Measurements from ENCODE around the gene SENP3. TPM values are rescaled to one million over a fixed set of nuclear protein-coding genes. Genes with fewer than 3 reads are reported as not detected.

The SENP3 gene
- total and polyA plus RNA-seq, 11 donors = 26.4 to 65.5 (median 29.1) TPM

DNA sequence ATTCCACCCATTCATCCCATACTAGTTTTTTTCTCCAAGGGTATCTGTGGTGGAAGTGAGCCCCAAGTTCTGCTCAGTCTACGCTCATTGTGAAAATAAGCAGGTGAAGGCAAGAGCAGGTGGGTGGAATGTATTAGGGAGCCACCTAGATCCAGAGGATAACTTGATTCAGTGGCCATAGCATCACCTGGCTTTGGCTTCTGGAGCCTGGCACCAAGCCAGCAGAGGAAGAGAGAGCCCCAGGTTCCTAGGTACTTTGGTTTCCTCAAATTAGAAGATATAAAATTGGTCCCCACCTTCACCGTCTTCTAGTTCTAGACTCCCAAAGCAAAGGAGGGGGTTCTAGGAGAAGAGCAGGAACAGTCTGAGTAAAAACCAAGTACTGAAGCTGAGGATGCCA is 48.9 kb downstream of the SENP3 start:
- no peak for DNase-seq
- intact Hi-C loops (cut with DNase I) = no loop called here
- Histone ChIP-seq H3K9me3 (no peaks in the 10 kb centered on the region), H3K4me1 (peaks cover 4 to 59% (median 36%) of the 10 kb centered on the region in 12 donors), H3K4me3 (no peak overlapping the region), H3K27ac (peak overlapping the region in 1 of 12 donors; percentile 15), H3K36me3 (peaks cover 0 to 29% (median 12%) of the 10 kb centered on the region in 9 donors), H3K27me3 (no peaks in the 10 kb centered on the region)
- no peak for ATAC-seq
- 96 to 98% (median 97%) methylated on average over 2 of the region's 2 CpGs for WGBS, 4 donors
- TF ChIP-seq POLR2A (IDR thresholded peaks at IDR 0.05) = no peak
- TF ChIP-seq, protein P1, sequence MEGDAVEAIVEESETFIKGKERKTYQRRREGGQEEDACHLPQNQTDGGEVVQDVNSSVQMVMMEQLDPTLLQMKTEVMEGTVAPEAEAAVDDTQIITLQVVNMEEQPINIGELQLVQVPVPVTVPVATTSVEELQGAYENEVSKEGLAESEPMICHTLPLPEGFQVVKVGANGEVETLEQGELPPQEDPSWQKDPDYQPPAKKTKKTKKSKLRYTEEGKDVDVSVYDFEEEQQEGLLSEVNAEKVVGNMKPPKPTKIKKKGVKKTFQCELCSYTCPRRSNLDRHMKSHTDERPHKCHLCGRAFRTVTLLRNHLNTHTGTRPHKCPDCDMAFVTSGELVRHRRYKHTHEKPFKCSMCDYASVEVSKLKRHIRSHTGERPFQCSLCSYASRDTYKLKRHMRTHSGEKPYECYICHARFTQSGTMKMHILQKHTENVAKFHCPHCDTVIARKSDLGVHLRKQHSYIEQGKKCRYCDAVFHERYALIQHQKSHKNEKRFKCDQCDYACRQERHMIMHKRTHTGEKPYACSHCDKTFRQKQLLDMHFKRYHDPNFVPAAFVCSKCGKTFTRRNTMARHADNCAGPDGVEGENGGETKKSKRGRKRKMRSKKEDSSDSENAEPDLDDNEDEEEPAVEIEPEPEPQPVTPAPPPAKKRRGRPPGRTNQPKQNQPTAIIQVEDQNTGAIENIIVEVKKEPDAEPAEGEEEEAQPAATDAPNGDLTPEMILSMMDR (IDR thresholded peaks at IDR 0.05) = no peak

DNA sequence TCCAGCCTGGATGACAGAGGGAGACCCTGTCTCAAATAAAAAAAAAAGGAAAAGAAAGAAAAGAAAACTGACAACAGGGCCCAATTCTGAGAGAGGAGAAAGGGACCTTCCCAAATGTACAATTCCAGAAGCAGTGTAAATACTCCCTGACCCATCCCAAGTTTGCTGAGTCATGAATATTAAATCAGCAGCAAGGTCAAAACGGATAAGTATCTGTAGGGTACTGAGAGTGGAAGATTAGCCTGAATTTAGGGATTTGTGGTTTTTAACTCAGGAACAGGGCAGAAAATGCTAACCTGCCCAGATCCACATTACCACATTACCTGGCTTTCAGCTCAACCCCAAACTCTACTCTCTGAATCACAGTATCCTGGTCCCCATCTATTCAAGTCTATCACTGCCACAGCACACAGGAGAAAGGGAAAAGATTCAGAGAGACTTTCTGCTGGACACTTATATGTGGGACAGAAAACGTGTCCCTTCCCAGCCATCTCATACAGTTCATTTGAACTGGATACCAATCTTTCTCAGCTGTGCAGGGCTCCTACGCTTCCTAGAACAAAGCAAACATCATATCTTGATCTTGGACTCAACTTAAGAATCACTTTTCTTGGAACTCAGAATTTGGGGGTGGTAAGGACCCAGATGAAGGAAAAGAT is 50.0 kb downstream of the SENP3 start:
- H3K36me3 ChIP-seq = peaks cover 0 to 24% (median 9%) of the 10 kb centered on the region in 9 donors
- peaks cover 4 to 54% (median 33%) of the 10 kb centered on the region in 12 donors for H3K4me1 ChIP-seq
- H3K27me3 ChIP-seq = no peaks in the 10 kb centered on the region
- DNase-seq = no peak
- no peak for ATAC-seq
- H3K27ac ChIP-seq = peak overlapping the region in 4 of 12 donors; percentile 4 to 40 (median 20)
- TF ChIP-seq, protein P1 (IDR thresholded peaks at IDR 0.05) = no peak
- no peak for TF ChIP-seq POLR2A (IDR thresholded peaks at IDR 0.05)
- H3K4me3 ChIP-seq = peak overlapping the region in 1 of 12 donors; percentile 1
- WGBS, 4 donors = 48 to 58% (median 51%) methylated on average over 3 of the region's 3 CpGs
- intact Hi-C loops (cut with DNase I) = no loop called here
- H3K9me3 ChIP-seq = no peaks in the 10 kb centered on the region

- TF ChIP-seq POLR2A (IDR thresholded peaks at IDR 0.05) = no peak
- TF ChIP-seq, protein P1 (IDR thresholded peaks at IDR 0.05) = no peak
- ATAC-seq (no peak), DNase-seq (no peak)
- peak overlapping the region in 1 of 12 donors; percentile 8 for H3K4me3 ChIP-seq
- H3K4me1 ChIP-seq = peaks cover 4 to 51% (median 33%) of the 10 kb centered on the region in 12 donors
- peak overlapping the region in 4 of 12 donors; percentile 4 to 96 (median 20) for H3K27ac ChIP-seq
- H3K9me3 ChIP-seq = no peaks in the 10 kb centered on the region
- 88 to 94% (median 91%) methylated on average over 1 of the region's 1 CpG for WGBS, 4 donors
- no peaks in the 10 kb centered on the region for H3K27me3 ChIP-seq
- intact Hi-C loops (cut with DNase I) = no loop called here
- H3K36me3 ChIP-seq = peaks cover 0 to 24% (median 9%) of the 10 kb centered on the region in 9 donors
Observed at GRCh38 chr17:7612294-7612640, 50.5 kb downstream of the SENP3 start.

DNA sequence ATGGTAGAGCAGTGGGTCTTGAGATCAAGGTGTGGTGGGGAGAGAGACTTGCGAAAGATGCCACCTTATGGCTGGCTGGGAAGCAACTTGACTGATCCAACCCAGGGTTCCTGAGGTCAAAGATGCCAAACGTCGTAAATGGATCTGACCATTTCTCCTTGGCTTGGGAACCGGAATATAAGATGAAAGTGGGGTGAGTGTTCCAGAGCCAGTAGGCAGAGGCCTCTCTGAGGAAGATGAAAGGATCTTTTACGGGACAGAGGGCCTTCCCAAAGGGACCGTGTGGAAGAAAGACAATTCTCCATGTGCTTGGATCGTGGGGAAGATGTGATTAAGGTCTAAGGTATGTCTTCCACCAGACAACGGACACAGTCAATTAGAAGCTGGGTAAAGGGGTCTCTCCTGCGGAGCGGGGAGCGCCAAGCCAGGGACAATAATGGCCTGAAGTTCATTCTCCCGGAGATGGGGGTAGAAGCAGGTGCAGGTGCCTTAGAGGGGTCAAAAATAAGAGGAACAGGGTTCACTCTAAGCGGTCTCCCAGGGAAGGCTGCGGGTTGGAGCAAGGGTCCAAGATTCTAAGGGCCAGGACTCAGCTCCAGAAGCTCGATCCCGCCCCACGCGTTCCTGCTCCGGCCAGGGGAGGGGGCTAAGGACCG is 52.2 kb downstream of the SENP3 start:
- WGBS, 4 donors = 6 to 10% (median 7%) methylated on average over 20 of the region's 20 CpGs
- intact Hi-C loops (cut with DNase I) = no loop called here

More for the DNA sequence above, 52.2 kb downstream of the SENP3 start:
- peaks cover 4 to 51% (median 33%) of the 10 kb centered on the region in 12 donors for H3K4me1 ChIP-seq
- peaks cover 0 to 21% (median 9%) of the 10 kb centered on the region in 9 donors for H3K36me3 ChIP-seq
- ATAC-seq = no peak
- no peaks in the 10 kb centered on the region for H3K27me3 ChIP-seq
- TF ChIP-seq, protein P1 (IDR thresholded peaks at IDR 0.05) = no peak
- no peak for TF ChIP-seq POLR2A (IDR thresholded peaks at IDR 0.05)
- no peaks in the 10 kb centered on the region for H3K9me3 ChIP-seq
- H3K4me3 ChIP-seq = peak overlapping the region; percentile 68 to 98 (median 86)
- H3K27ac ChIP-seq = peak overlapping the region; percentile 81 to 96 (median 94)
- DNase-seq = no peak

All from heart left ventricle (tissue), 16 donors.